H9 (cell line): Measurements from ENCODE around the gene GPR183. TPM values are rescaled to one million over a fixed set of nuclear protein-coding genes. Genes with fewer than 3 reads are reported as not detected.

Experiments used
- DNase-seq: peaks from one replicate; pipeline ENCODE4 v3.0.0-alpha.2; 2017
- H2AFZ ChIP-seq: one replicate; pipeline ENCODE4 v1.6.1; 2013; ENCODE audit warnings: mild to moderate bottlenecking, low read length, control low read depth, moderate library complexity
- H2AK5ac ChIP-seq: 2 replicates; pipeline ENCODE4 v1.6.1; 2013; ENCODE audit warnings: low read length, control low read depth, mixed read lengths; ENCODE audit not compliant: insufficient read length
- H2BK120ac ChIP-seq: one replicate; pipeline ENCODE4 v1.6.1; 2013; ENCODE audit warnings: low read depth, mild to moderate bottlenecking, low read length, control low read depth, inconsistent platforms; ENCODE audit not compliant: poor library complexity, severe bottlenecking
- H2BK12ac ChIP-seq: 2 replicates; pipeline ENCODE4 v1.6.1; 2013; ENCODE audit warnings: low read length, control low read depth, mixed read lengths, low read depth; ENCODE audit not compliant: insufficient read length
- H2BK15ac ChIP-seq: 2 replicates; pipeline ENCODE4 v1.6.1; 2013; ENCODE audit warnings: low read depth, low read length, control low read depth
- H2BK20ac ChIP-seq: one replicate; pipeline ENCODE4 v1.6.1; 2013; ENCODE audit warnings: low read depth, mild to moderate bottlenecking, low read length, control low read depth, inconsistent platforms; ENCODE audit not compliant: poor library complexity, severe bottlenecking
- H2BK5ac ChIP-seq: 2 replicates; pipeline ENCODE4 v1.6.1; 2013; ENCODE audit warnings: low read length, control low read depth, mixed read lengths; ENCODE audit not compliant: insufficient read length
- H3K14ac ChIP-seq: 2 replicates; pipeline ENCODE4 v1.6.1; 2013; ENCODE audit warnings: low read length, control low read depth; ENCODE audit not compliant: insufficient read depth
- H3K18ac ChIP-seq: 2 replicates; pipeline ENCODE4 v1.6.1; 2013; ENCODE audit warnings: low read depth, mild to moderate bottlenecking, mixed read lengths, low read length, control low read depth; ENCODE audit not compliant: insufficient read length
- H3K23ac ChIP-seq: 2 replicates; pipeline ENCODE4 v1.6.1; 2013; ENCODE audit warnings: low read length, control low read depth, mixed read lengths, low read depth; ENCODE audit not compliant: insufficient read length
- H3K23me2 ChIP-seq: 2 replicates; pipeline ENCODE4 v1.6.1; 2013; ENCODE audit warnings: low read depth, mild to moderate bottlenecking, mixed read lengths, low read length, control low read depth; ENCODE audit not compliant: insufficient read length, poor library complexity, severe bottlenecking
- H3K27ac ChIP-seq: 2 replicates; pipeline ENCODE4 v1.5.1; 2013; ENCODE audit warnings: low read length, control low read depth, mixed read lengths, low read depth; ENCODE audit not compliant: insufficient read length
- H3K27me3 ChIP-seq: 2 replicates; pipeline ENCODE4 v1.6.1; 2013; ENCODE audit warnings: low read length, control low read depth, inconsistent platforms; ENCODE audit not compliant: insufficient read depth
- H3K4ac ChIP-seq: 2 replicates; pipeline ENCODE4 v1.6.1; 2013; ENCODE audit warnings: low read depth, mild to moderate bottlenecking, control low read depth, inconsistent platforms, low read length, moderate library complexity
- H3K4me1 ChIP-seq: 2 replicates; pipeline ENCODE4 v1.6.1; 2013; ENCODE audit warnings: low read length, control low read depth, inconsistent platforms; ENCODE audit not compliant: insufficient read depth
- H3K4me2 ChIP-seq: 2 replicates; pipeline ENCODE4 v1.6.1; 2013; ENCODE audit warnings: low read length, control low read depth, mixed read lengths; ENCODE audit not compliant: insufficient read length, insufficient read depth
- H3K56ac ChIP-seq: 2 replicates; pipeline ENCODE4 v1.6.1; 2013; ENCODE audit warnings: low read depth, mild to moderate bottlenecking, mixed read lengths, low read length, control low read depth; ENCODE audit not compliant: insufficient read length
- H3K79me1 ChIP-seq: 2 replicates; pipeline ENCODE4 v1.6.1; 2013; ENCODE audit warnings: low read depth, mild to moderate bottlenecking, moderate library complexity, low read length, control low read depth, inconsistent platforms; ENCODE audit not compliant: insufficient read depth, poor library complexity, severe bottlenecking
- H3K79me2 ChIP-seq: 2 replicates; pipeline ENCODE4 v1.6.1; 2013; ENCODE audit warnings: low read length, control low read depth, inconsistent platforms; ENCODE audit not compliant: insufficient read depth
- H3K9ac ChIP-seq: 2 replicates; pipeline ENCODE4 v1.6.1; 2013; ENCODE audit warnings: low read length, control low read depth, mixed read lengths; ENCODE audit not compliant: insufficient read length; ENCODE audit errors: extremely low read depth
- H3K9me3 ChIP-seq: one replicate; pipeline ENCODE4 v1.6.1; 2013; ENCODE audit warnings: low read depth, low read length, inconsistent platforms; ENCODE audit not compliant: control insufficient read depth
- H3T11ph ChIP-seq: one replicate; pipeline ENCODE4 v1.6.1; 2013; ENCODE audit warnings: mild to moderate bottlenecking, low read length, control low read depth, inconsistent platforms
- H4K20me1 ChIP-seq: one replicate; pipeline ENCODE4 v1.6.1; 2013; ENCODE audit not compliant: control insufficient read depth, insufficient read length, insufficient read depth
- H4K5ac ChIP-seq: 2 replicates; pipeline ENCODE4 v1.6.1; 2013; ENCODE audit warnings: low read depth, mild to moderate bottlenecking, mixed read lengths, low read length, control low read depth; ENCODE audit not compliant: insufficient read length
- H4K8ac ChIP-seq: replicated peaks from 2 replicates; pipeline ENCODE4 v1.6.1; 2013; ENCODE audit warnings: low read length, control low read depth, mixed read lengths, low read depth; ENCODE audit not compliant: insufficient read length
- H4K91ac ChIP-seq: 2 replicates; pipeline ENCODE4 v1.6.1; 2013; ENCODE audit warnings: low read depth, mild to moderate bottlenecking, moderate library complexity, mixed read lengths, low read length, control low read depth; ENCODE audit not compliant: insufficient read length
- H3K27ac Mint-ChIP-seq, 3 experiments: 2 replicates in 2 of 3; 3 replicates in 1 of 3; pipeline ENCODE4 v1.8.0; 2020 to 2021; ENCODE audit warnings: mixed read lengths in 3 of 3, mild to moderate bottlenecking in 1 of 3, moderate library complexity in 1 of 3
- H3K27me3 Mint-ChIP-seq: 2 replicates; pipeline ENCODE4 v1.8.0; 2021; ENCODE audit warnings: low read depth, mild to moderate bottlenecking, moderate library complexity, mixed read lengths
- H3K36me3 Mint-ChIP-seq, 3 experiments: 2 replicates in 2 of 3; 3 replicates in 1 of 3; pipeline ENCODE4 v1.8.0; 2020 to 2021; ENCODE audit warnings: low read depth in 3 of 3, mixed read lengths in 3 of 3; ENCODE audit not compliant: insufficient read depth in 1 of 3
- H3K4me1 Mint-ChIP-seq, 2 experiments: 2 replicates each; pipeline ENCODE4 v1.8.0; 2020; ENCODE audit warnings: mixed read lengths in 2 of 2
- H3K4me3 Mint-ChIP-seq, 2 experiments: 2 replicates in 1 of 2; 3 replicates in 1 of 2; pipeline ENCODE4 v1.8.0; 2020 to 2021; ENCODE audit warnings: mild to moderate bottlenecking in 2 of 2, mixed read lengths in 2 of 2, moderate library complexity in 1 of 2
- H3K9me3 Mint-ChIP-seq, 2 experiments: 2 replicates in 1 of 2; 3 replicates in 1 of 2; pipeline ENCODE4 v1.8.0; 2020; ENCODE audit warnings: mild to moderate bottlenecking in 2 of 2, mixed read lengths in 2 of 2, moderate library complexity in 1 of 2
- CTCF ChIP-seq: fragments of 200-600 bp; sonication (generic); conservative IDR thresholded peaks from 3 replicates; pipeline ENCODE4 v1.8.0; 2021; ENCODE audit warnings: antibody characterized with exemption, mild to moderate bottlenecking
- WGBS: extraction: QIAGEN DNeasy Blood & Tissue Kit; methylation state at CpG from one replicate; pipeline ENCODE4 v1.1.7; 2013; ENCODE audit warnings: missing lambda C conversion rate, low lambda C conversion rate, mixed read lengths; ENCODE audit not compliant: insufficient read length; ENCODE audit errors: extremely low coverage; 5-methylcytosine and 5-hydroxymethylcytosine counted together
- total RNA-seq: library from RNA; stranded (reverse); gene quantifications from 2 replicates; pipeline ENCODE4 v1.2.1, GENCODE V29; 2021

Gene GPR183
- total RNA-seq, 1 experiment from 2014 or later = not detected

GRCh38 chr13:99345345-99345744 lies 38.1 kb upstream of the GPR183 start:
- Histone ChIP-seq H3K18ac (no peak overlapping the region), H3K27ac (no peak overlapping the region), H3K56ac (no peak overlapping the region), H3K27me3 (no peaks in the 10 kb centered on the region), H2AK5ac (no peak overlapping the region), H4K5ac (no peak overlapping the region), H2BK20ac (no peak overlapping the region), H2AFZ (no peak overlapping the region), H3K4ac (no peak overlapping the region), H4K8ac (no peak overlapping the region), H3K4me2 (no peak overlapping the region), H3K23me2 (no peaks in the 10 kb centered on the region), H3K79me2 (no peaks in the 10 kb centered on the region), H3K4me1 (no peaks in the 10 kb centered on the region), H2BK15ac (no peak overlapping the region), H3K9ac (no peak overlapping the region), H2BK120ac (no peak overlapping the region), H4K91ac (no peak overlapping the region), H3K9me3 (no peaks in the 10 kb centered on the region), H3T11ph (no peak overlapping the region), H3K14ac (no peak overlapping the region), H3K79me1 (no peaks in the 10 kb centered on the region), H4K20me1 (peaks cover 3% of the 10 kb centered on the region), H3K23ac (no peak overlapping the region), H2BK5ac (no peak overlapping the region), H2BK12ac (no peak overlapping the region)
- DNase-seq = no peak
- H3K4me1 Mint-ChIP-seq = no peaks in the 10 kb centered on the region
- no peaks in the 10 kb centered on the region for H3K27me3 Mint-ChIP-seq
- no peak overlapping the region for H3K27ac Mint-ChIP-seq
- no peaks in the 10 kb centered on the region for H3K9me3 Mint-ChIP-seq
- H3K36me3 Mint-ChIP-seq = peaks cover 14 to 71% (median 42%) of the 10 kb centered on the region in 3 experiments
- WGBS = no CpG with 5 or more reads among the region's 5 CpGs
- TF ChIP-seq CTCF = no peak
- H3K4me3 Mint-ChIP-seq = no peak overlapping the region
